ENCODE results near the gene FNTB.

FNTB gene

DNA sequence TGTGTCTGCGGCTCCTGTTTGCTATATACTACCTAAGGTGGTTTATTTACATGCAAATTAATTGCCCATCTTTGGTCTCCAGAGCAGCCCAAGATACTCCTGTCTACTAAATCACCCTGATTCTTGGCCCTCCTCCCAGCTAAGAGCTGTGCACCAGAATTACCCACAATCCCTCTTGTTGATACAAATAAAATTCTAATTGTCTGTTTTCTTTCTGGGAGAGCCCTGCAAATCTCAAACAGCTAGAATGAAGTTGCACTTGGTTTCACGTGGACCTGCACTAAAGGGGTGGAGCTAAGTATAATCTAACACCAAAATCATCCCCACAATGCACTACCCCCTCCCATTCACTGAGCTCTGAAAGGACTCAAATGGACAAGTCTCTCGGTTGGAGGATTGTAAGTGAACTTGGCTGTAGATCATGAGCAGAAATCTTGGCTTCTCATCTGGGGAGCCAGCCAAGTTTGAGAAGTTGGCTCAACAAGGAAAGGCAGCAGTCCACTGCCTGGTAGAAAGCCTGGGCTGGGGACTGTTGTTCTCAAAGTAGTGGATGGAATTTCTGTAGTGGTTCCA, 109.0 kb downstream of the FNTB start:
- DNase-seq = no peak

DNA sequence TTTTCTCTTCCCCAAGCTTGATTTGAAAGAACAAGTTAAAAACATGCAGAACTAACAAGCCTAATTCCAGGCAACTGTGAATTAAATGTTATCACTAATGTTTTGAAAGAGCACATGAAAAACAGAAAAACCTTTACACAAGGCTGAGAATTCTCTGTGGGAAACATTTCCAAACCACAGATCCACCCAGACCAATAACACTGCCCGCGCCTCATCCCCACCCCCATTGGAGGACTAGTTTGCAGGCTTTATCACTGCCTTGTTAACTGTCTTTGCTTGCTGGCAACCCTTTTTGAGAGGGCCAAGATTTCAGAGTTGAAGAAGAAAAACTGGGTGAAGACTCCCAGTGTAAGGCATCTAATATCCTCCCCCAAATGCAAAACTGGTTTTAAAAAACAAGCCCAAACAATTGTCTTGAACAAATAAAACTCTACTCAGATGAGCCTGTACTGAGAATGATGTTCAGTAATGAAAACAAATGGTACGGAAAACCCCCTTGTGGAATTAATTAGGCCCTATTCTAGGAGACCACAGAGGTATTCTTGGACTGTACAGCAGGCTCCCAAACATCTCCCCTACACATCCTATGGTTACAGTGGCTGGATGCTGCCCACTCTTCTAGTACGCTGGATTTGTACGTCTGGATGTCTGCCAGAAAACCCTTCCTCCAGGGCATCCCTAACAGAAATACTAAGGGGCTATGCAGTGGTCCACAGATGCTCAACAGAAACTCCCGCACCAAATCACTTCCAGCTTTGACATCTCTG, 109.8 kb downstream of the FNTB start:
- DNase-seq = no peak

DNA sequence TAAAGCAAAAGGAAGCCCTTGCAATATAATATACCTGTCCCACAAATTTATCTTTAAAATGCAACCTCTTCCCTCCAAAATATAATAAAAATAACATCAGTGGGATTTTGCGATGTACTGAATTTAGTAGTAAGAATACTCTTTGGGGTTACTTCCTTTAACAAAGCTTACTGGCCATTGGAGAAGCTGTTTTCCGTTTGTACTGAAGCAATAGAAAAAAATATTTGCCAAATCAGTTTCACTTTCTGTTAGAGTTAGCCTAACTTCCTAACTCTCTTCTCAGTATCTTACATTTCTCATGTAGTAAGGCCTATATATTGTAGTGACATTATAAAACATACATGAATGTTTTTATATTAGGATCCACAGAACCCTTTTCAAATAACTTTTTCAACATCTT, 111.9 kb downstream of the FNTB start:
- no peak for DNase-seq

DNA sequence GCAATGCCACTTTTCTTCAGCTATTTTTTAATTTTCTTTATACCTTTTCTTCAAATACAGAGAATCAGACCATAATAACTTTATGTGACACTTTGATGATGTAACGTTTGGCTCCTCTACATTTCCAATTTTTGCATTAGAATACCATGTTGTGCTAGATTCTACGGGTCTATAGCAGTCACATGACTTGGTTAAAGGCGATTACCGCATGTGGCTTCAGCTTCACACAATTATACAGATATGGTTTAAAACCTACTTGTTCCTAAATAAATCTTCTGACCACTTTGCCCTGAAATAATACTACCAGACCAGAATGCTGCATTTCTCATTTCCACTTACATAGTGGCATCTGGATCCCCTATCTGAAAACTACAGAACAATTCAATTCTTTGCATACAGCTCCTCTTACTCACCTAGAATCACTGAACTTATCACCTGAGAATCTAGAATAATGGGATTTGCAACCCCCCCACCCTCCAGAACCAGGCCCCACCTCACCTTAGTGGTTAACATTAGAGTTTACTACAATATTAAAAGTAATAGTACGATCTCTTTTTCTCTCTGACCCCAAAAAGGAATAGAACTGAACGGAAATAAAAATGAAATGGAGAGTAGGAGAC, 114.3 kb downstream of the FNTB start:
- DNase-seq = no peak

DNA sequence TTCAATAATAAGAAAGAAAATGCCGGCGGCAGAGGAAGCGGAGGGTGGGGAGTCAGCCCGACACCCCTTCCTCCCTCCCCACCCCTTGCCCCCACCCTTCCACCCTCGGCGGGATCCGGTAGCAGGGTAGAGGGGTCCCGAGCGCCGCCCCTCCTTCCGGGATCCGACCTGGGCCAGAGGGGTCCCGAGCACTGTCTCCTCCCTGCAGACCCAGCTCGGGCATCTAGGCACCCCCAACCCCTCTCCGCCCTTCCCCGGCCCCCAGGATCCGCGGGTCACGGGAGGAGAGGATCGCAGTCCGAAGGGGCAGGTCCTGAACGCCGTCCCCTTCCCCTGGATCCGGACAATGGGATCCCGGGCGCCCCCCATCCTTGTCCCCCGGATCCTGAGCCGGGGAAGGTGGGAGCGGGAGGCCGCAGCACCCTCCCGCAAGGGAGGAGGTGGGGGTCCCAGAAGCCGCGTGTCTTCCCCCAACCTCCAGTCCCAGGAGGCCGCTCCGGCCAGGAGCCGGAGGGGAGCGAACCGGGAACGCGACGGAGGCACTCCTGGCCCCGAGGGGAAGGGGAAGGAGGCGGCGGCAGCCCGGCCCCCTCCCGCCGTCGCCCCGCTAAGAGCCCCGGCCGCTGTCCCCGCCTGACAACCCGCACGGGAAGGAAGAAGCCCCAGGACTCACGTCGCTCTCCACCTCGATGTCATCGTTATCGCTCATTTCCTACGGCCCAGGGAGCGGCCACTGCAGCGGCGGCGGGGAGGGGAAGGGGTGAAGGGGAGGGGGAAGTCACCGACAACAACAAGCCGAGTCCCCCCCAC, 115.1 kb downstream of the FNTB start:
- peak; percentile 34 for DNase-seq

DNA sequence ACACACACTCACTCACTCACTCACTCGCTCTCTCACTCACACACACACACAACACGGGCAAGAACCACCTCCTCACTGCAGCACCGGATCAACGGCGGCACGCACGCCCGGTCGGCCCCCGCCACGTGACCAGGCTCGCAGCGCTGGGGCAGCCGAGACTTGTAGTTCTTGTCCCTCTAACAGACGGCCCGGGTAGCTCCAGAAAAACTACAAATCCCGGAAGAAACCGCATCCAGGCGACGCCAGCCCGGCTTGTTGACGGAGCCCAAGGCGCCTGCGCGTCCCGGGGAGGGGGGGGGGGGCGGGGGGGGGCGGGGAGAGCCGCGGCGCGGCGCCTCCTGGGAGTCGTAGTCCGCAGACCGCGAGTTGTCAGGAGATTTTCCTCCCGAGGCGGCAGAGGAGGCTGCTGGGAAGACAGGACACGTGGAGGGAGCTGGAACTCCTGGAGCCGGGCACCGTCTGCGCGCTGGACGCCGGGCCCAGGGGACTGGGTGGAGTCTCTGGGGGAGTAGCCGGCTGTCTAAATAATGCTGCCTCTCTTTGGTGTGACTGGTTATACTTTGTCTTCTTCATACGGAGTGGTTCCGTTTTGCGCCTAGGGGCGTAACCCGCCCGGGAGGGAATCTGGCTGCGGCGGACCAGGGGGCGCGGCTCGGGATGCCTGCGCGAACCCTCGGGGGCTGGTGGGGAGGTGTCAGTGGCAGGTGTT, 115.9 kb downstream of the FNTB start, which contains the start of gene MAX:
Gene MAX (minus strand): TSS at position 77 of the 709 bp plus-strand sequence. CDS start 178 bp downstream, outside the sequence.
- peak; percentile 87 for DNase-seq

DNA sequence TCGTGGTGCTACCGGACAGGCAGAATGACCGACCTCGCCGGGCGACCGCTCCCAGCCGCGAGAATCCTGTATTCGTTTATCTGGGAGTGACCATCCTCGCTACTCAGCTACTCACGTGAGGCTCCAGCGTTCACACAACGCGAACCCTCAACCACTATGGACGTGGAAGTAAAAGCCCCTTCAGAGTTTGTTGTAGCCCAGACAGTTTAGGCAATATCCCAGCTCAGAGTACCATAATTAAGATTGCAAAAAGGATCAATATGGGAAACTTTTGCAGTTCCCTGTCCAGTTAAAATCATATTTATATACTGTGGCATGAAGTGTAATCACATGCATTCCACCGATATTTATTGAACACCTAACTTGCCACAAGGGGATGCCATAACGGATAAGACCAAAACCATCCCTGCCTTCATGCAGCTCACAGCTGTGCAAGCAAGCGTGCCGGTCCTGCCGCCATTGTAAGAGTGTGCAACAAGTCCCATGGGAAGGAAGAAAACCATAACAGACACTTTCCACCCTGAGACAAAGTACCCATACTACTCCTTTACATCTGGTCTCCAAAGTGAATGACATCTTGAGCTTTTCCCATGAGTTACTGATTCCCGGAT, 116.6 kb downstream of the FNTB start:
- DNase-seq = no peak

DNA sequence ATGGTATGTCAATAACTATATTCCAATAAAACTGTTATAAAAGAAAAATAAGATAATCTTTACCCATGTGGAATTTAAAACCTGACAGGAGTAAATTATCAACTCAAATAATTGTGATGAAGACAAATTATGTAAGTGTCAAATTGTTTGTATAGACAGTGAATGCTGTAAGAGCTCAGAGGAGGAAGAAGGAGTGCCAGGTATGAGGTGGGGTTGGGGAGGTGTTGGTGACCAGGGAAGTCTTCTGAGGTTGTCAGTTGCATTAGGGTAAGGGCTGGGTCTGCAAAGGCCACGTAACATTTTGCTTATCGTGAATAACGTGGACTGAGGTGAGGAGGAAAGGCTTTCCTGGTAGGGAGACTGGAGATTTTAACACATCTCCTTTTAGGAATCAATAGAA, 118.1 kb downstream of the FNTB start:
- no peak for DNase-seq

DNA sequence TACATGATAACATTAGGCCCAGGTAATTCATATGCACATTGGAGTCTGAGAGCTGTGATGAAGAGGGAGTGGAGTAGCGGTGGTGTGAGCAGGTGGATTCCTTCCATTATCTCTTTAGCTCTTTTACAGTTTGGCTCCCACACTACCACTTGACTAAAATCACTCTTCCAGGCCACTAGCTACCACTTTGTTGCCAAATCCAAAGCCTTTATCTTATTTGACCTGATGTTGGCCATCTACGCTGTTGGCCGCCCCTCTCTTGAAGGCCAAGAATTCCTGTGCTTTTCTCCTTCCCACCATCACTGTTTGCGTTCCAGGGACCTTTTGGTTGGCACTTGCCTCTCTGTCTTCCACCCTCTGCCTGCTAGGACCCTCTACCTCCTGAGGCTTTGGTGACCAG, 119.6 kb downstream of the FNTB start:
- DNase-seq = no peak

DNA sequence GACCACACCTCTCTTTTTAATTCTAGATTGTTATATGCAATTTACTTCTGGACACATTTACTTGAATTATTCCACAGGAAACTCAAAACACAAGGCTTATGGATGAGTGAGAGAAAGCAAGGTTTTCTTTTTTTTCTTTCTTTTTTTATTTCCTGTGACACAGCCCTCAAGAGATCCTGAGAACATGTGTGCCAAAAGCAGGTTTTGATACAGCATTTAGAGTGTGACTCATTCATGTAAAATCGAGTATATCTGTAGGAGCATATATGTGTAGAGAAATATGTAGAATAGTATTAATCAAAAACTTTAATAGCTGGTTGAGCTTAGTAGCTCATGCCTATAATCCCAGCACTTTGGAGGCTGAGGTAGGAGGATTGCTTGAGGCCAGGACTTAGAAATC, 120.0 kb downstream of the FNTB start:
- DNase-seq = no peak

DNA sequence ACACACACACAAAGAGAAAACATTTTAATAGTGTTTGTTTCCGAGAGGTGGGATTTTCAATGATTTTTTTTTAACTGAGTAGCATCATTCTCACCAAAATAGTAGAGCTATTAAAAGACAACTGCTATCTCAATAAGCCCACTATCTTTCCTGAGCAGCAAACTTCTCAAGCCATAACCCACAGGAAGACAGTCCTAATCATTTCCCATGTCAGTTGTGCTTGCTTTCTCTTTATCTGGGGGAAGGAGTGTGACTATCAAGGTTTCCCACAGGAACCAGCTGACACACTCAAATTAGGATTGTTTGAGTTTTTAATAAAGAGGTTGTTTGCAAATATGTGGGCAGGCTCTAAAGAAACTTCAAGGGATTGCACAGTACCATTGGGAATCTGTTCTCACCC, 120.5 kb downstream of the FNTB start:
- no peak for DNase-seq

DNA sequence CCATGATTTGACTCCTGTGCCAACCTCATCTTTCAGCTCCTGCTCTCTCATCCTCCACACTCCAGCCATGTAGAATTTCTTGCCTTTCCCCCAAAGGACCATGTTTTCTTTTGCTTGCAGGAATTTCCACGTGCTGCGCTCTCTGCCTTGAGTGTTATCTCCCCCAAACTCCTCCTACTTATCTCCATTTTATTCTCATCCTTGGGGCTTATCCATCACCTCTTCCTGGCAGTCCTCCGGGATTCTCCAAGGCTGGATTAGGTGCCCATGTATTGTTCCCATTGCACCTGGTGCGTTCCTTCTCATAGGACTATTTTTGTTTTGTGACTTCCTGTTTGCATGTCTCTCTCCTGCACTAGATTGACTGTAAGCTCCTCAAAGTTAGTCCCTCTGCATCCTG, 122.7 kb downstream of the FNTB start:
- no peak for DNase-seq

DNA sequence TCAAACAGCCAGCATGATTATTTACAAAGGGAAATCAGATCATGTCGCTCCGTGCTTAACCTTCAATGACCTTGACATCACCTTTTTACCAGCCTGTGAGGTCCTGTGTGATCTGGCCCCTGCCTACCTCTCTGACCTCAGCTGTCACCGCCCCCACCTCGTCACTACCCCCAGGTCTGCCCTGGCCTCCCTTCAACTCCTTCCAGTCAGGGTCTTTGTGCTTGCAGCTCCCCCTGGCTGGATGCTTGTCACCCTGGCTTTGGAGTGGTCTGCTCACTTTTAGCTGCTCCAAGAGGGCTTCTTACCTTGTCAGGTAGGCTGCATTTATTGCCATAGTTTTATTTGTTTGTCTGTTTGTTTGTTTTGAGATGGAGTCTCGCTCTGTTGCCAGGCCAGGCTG, 123.8 kb downstream of the FNTB start:
- no peak for DNase-seq

Data from 8988T (cell line).